ENCODE results near the gene GJB4. TPM values are rescaled to one million over a fixed set of nuclear protein-coding genes. Genes with fewer than 3 reads are reported as not detected.

GJB4 gene
- polyA plus RNA-seq, 1 donor from 2014 or later, result not detected

- H2AFZ ChIP-seq (ENCODE audit: low read depth, low read length), result no peak overlapping the region
- H3K79me2 ChIP-seq (replicated peaks; ENCODE audit: insufficient read depth, low read length), result no peaks in the 10 kb centered on the region
- TF ChIP-seq SMC3 (conservative IDR thresholded peaks at IDR 0.05; ENCODE audit: poor library complexity), result no peak
- no peak for TF ChIP-seq MXI1 (conservative IDR thresholded peaks at IDR 0.05; ENCODE audit: poor library complexity, severe bottlenecking)
- no peak for TF ChIP-seq REST (IDR thresholded peaks at IDR 0.05; ENCODE audit: borderline replicate concordance)
- no peak for TF ChIP-seq CTCF (IDR thresholded peaks at IDR 0.05; ENCODE audit: poor library complexity, severe bottlenecking)
- TF ChIP-seq EP300 (conservative IDR thresholded peaks at IDR 0.05; ENCODE audit: poor library complexity, severe bottlenecking), result no peak
- peaks cover 34% of the 10 kb centered on the region for H3K27me3 ChIP-seq (ENCODE audit: insufficient read depth, low read depth, low read length)
- no peaks in the 10 kb centered on the region for H3K9me3 ChIP-seq (ENCODE audit: low read length)
- H3K4me2 ChIP-seq (ENCODE audit: low read length), result no peak overlapping the region
- H3K4me3 ChIP-seq (ENCODE audit: low read length), result no peak overlapping the region
- H4K20me1 ChIP-seq (ENCODE audit: insufficient read depth), result no peaks in the 10 kb centered on the region
- H3K9ac ChIP-seq (ENCODE audit: low read length), result no peak overlapping the region
- H3K9me2 ChIP-seq (ENCODE audit: insufficient read depth, low read length), result no peaks in the 10 kb centered on the region
- no peaks in the 10 kb centered on the region for H3F3A ChIP-seq (ENCODE audit: insufficient read depth, low read length, poor library complexity, severe bottlenecking)
- no peak overlapping the region for H3K27ac ChIP-seq (ENCODE audit: low read length)
- no peaks in the 10 kb centered on the region for H3K36me3 ChIP-seq (ENCODE audit: insufficient read depth, low read length)
Measured at GRCh38 chr1:34785231-34785874, 25.8 kb downstream of the GJB4 start.

GRCh38 chr1:34785875-34786470 is 26.4 kb downstream of the GJB4 start:
- Histone ChIP-seq H2AFZ (ENCODE audit: low read depth, low read length) (no peak overlapping the region), H3K79me2 (replicated peaks; ENCODE audit: insufficient read depth, low read length) (no peaks in the 10 kb centered on the region), H3K36me3 (ENCODE audit: insufficient read depth, low read length) (no peaks in the 10 kb centered on the region), H3F3A (ENCODE audit: insufficient read depth, low read length, poor library complexity, severe bottlenecking) (no peaks in the 10 kb centered on the region), H4K20me1 (ENCODE audit: insufficient read depth) (no peaks in the 10 kb centered on the region), H3K9me3 (ENCODE audit: low read length) (no peaks in the 10 kb centered on the region), H3K9ac (ENCODE audit: low read length) (no peak overlapping the region), H3K27ac (ENCODE audit: low read length) (no peak overlapping the region), H3K4me2 (ENCODE audit: low read length) (no peak overlapping the region), H3K4me3 (ENCODE audit: low read length) (no peak overlapping the region), H3K27me3 (ENCODE audit: insufficient read depth, low read depth, low read length) (peaks cover 28% of the 10 kb centered on the region), H3K9me2 (ENCODE audit: insufficient read depth, low read length) (no peaks in the 10 kb centered on the region)
- no peak for TF ChIP-seq EZH2 (IDR thresholded peaks at IDR 0.05; ENCODE audit: borderline replicate concordance, insufficient read depth, low read length, poor library complexity, severe bottlenecking)
- TF ChIP-seq SMC3 (conservative IDR thresholded peaks at IDR 0.05; ENCODE audit: poor library complexity), result no peak
- no peak for TF ChIP-seq POLR2AphosphoS5 (IDR thresholded peaks at IDR 0.05)
- no peak for TF ChIP-seq EP300 (conservative IDR thresholded peaks at IDR 0.05; ENCODE audit: poor library complexity, severe bottlenecking)
- TF ChIP-seq TAF1 (IDR thresholded peaks at IDR 0.05; ENCODE audit: low read depth), result no peak
- no peak for TF ChIP-seq RAD21 (conservative IDR thresholded peaks at IDR 0.05)
- TF ChIP-seq REST (IDR thresholded peaks at IDR 0.05; ENCODE audit: borderline replicate concordance), result no peak
- no peak for TF ChIP-seq MXI1 (conservative IDR thresholded peaks at IDR 0.05; ENCODE audit: poor library complexity, severe bottlenecking)
- no peak for TF ChIP-seq CTCF (IDR thresholded peaks at IDR 0.05; ENCODE audit: poor library complexity, severe bottlenecking)
